HepG2 (cell line): ENCODE measurements around the gene MRPL58. TPM values are rescaled to one million over a fixed set of nuclear protein-coding genes. Genes with fewer than 3 reads are reported as not detected.

Source experiments
- CREM ChIP-seq, 2 experiments: sonication (generic) in 1 of 2; formaldehyde crosslinking in 1 of 2; IDR thresholded peaks; 2 replicates each; pipeline versions ENCODE4 v1.4.0 to v1.6.1; 2016 to 2020; ENCODE audit warnings: antibody characterized with exemption in 1 of 2, mild to moderate bottlenecking in 1 of 2, missing genetic modification reagents in 1 of 2
- DR1 ChIP-seq: sonication (generic); formaldehyde crosslinking; IDR thresholded peaks from 2 replicates; pipeline ENCODE4 v1.8.0; 2021; ENCODE audit warnings: mild to moderate bottlenecking, missing genetic modification reagents, inconsistent platforms
- NBN ChIP-seq: fragments of 450-650 bp; conservative IDR thresholded peaks from 2 replicates; pipeline ENCODE4 v1.6.1; 2017
- SIX4 ChIP-seq: sonication (generic); formaldehyde crosslinking; IDR thresholded peaks from 2 replicates; pipeline ENCODE4 v1.4.0; 2020; ENCODE audit warnings: missing genetic modification reagents
- SRSF4 ChIP-seq: fragments of 200-400 bp; formaldehyde crosslinking; IDR thresholded peaks from one replicate; pipeline ENCODE4 v1.6.1; 2018; ENCODE audit warnings: mild to moderate bottlenecking, low read depth, low read length, moderate library complexity; ENCODE audit not compliant: poor library complexity, severe bottlenecking
- SRSF9 ChIP-seq: fragments of 200-400 bp; formaldehyde crosslinking; IDR thresholded peaks from 2 replicates; pipeline ENCODE4 v1.6.1; 2018; ENCODE audit warnings: borderline replicate concordance, mild to moderate bottlenecking, low read depth, low read length; ENCODE audit not compliant: insufficient read depth, poor library complexity, severe bottlenecking
- ZBTB1 ChIP-seq: sonication (generic); formaldehyde crosslinking; IDR thresholded peaks from 2 replicates; pipeline ENCODE4 v1.4.0; 2020; ENCODE audit warnings: missing genetic modification reagents, borderline replicate concordance
- ZNF225 ChIP-seq: sonication (generic); formaldehyde crosslinking; IDR thresholded peaks from 2 replicates; pipeline ENCODE4 v1.4.0; 2020; ENCODE audit warnings: mild to moderate bottlenecking, missing genetic modification reagents
- ZNF235 ChIP-seq: sonication (generic); formaldehyde crosslinking; IDR thresholded peaks from 2 replicates; pipeline ENCODE4 v1.8.1; 2023; ENCODE audit warnings: mild to moderate bottlenecking, missing genetic modification reagents, borderline replicate concordance
- ZNF256 ChIP-seq: sonication (generic); formaldehyde crosslinking; conservative IDR thresholded peaks from 2 replicates; pipeline ENCODE4 v1.4.0; 2020; ENCODE audit warnings: missing genetic modification reagents
- ZNF34 ChIP-seq: sonication (generic); formaldehyde crosslinking; IDR thresholded peaks from 2 replicates; pipeline ENCODE4 v1.4.0; 2020; ENCODE audit warnings: mild to moderate bottlenecking, missing genetic modification reagents, borderline replicate concordance
- ZNF546 ChIP-seq: sonication (generic); formaldehyde crosslinking; conservative IDR thresholded peaks from 2 replicates; pipeline ENCODE4 v1.8.1; 2023; ENCODE audit warnings: mild to moderate bottlenecking, missing genetic modification reagents
- ZNF570 ChIP-seq: sonication (generic); formaldehyde crosslinking; IDR thresholded peaks from 2 replicates; pipeline ENCODE4 v1.4.0; 2020; ENCODE audit warnings: mild to moderate bottlenecking, missing genetic modification reagents, borderline replicate concordance
- ZNF572 ChIP-seq: sonication (generic); formaldehyde crosslinking; IDR thresholded peaks from 2 replicates; pipeline ENCODE4 v1.5.1; 2020; ENCODE audit warnings: mild to moderate bottlenecking, missing genetic modification reagents
- ZNF589 ChIP-seq: sonication (generic); formaldehyde crosslinking; conservative IDR thresholded peaks from 2 replicates; pipeline ENCODE4 v1.8.0; 2022; ENCODE audit warnings: mild to moderate bottlenecking, moderate library complexity, missing genetic modification reagents
- ZNF772 ChIP-seq: sonication (generic); formaldehyde crosslinking; IDR thresholded peaks from 2 replicates; pipeline ENCODE4 v1.5.0; 2020; ENCODE audit warnings: mild to moderate bottlenecking, missing genetic modification reagents
- polyA plus RNA-seq, 8 experiments: library from polyadenylated mRNA; depleted of rRNA in 3 of 8; stranded (reverse) in 7 of 8; unstranded in 1 of 8; fragments of >200 nt; fragmentation: Illumina TruSeq in 4 of 8; extraction: Trizol in 4 of 8; gene quantifications; 2 replicates each; pipeline versions ENCODE4 v1.2.1 to v1.2.3, GENCODE V29; 2011 to 2016; ENCODE audit warnings: low read depth in 4 of 8, missing spikeins in 1 of 8, mixed read lengths in 1 of 8; ENCODE audit not compliant: insufficient read depth in 1 of 8
- total RNA-seq, 5 experiments: library from RNA; depleted of rRNA; stranded (reverse); fragments of >200 nt; fragmentation: Illumina TruSeq; extraction: Trizol; gene quantifications; 2 replicates each; pipeline ENCODE4 v1.2.3, GENCODE V29; 2016; ENCODE audit warnings: low read depth in 1 of 5
- TF ChIP-seq, protein P1 (sequence below): sonication (generic); formaldehyde crosslinking; IDR thresholded peaks from 2 replicates; pipeline ENCODE4 v1.5.0; 2020; ENCODE audit warnings: mild to moderate bottlenecking, missing genetic modification reagents
- TF ChIP-seq, protein P2 (sequence below): sonication (generic); formaldehyde crosslinking; IDR thresholded peaks from 2 replicates; pipeline ENCODE4 v1.5.1; 2020; ENCODE audit warnings: missing genetic modification reagents, mild to moderate bottlenecking, borderline replicate concordance
- TF ChIP-seq, protein P3 (sequence below), 2 experiments: IDR thresholded peaks; 2 replicates each; pipeline ENCODE4 v1.6.1; 2011 to 2012; ENCODE audit warnings: low read length in 2 of 2, borderline replicate concordance in 1 of 2, low read depth in 1 of 2, mild to moderate bottlenecking in 1 of 2, moderate library complexity in 1 of 2
- TF ChIP-seq, protein P4 (sequence below): sonication (generic); formaldehyde crosslinking; IDR thresholded peaks from 2 replicates; pipeline ENCODE4 v1.5.1; 2020; ENCODE audit warnings: missing genetic modification reagents, mild to moderate bottlenecking, borderline replicate concordance

Gene MRPL58
- total and polyA plus RNA-seq, 2 of the 13 experiments (the other 11 are each of a cell fraction or from before 2014, with no cell fraction given) = 44.9 to 68.9 TPM

DNA sequence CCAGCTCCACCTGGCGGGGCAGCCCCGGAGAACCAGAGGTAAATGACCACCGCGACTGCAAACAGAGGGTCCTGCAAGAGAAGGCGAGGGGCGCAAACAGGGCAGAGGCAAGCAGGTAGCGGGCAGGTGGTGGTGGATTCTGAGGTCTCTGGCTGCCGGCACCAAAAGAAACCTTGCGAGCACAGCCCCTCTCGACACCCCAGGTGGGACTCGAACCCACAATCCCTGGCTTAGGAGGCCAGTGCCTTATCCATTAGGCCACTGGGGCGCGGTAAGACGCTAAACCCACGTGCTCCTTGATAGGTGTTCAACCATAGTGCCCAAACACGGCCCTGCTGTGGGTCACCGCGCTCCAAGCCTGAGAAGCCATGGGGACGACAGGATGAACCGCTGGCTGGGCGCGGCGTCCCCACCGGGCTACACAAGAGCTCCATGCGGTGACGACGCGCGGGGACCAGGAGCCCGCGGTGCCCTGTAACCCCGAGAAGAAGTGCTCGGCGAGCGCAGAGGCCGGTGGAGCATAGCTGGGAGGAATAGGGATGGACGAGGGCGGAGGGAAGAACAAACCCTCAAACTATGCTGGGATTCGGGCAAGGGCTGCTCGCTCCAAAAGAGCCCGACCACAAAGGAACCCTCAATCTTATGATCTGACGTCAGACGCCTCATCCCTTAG, 21.9 kb downstream of the MRPL58 start (continued):
- TF ChIP-seq ZNF235 (peak; percentile 13), ZNF772 (peak; percentile 66; the same call in 1 of the 2 replicates), ZNF225 (CRISPR knock-in tag) (peak; percentile 86; the same call in 1 of the 2 replicates), ZBTB1 (CRISPR knock-in tag) (no peak), ZNF256 (CRISPR knock-in tag) (peak; percentile 93), NBN (no peak), ZNF572 (CRISPR knock-in tag) (0 out of 2 replicates have a peak, but pooled peaks have one; percentile 7), CREM (IDR thresholded peaks at IDR 0.05) (no peak), CREM (CRISPR knock-in tag; IDR thresholded peaks at IDR 0.05) (no peak), ZNF34 (CRISPR knock-in tag) (peak; percentile 12; the same call in 1 of the 2 replicates), ZNF589 (CRISPR knock-in tag) (no peak), SRSF9 (no peak), ZNF546 (peak; percentile 26; the same call in 1 of the 2 replicates), SRSF4 (no peak), DR1 (peak; percentile 85), SIX4 (CRISPR knock-in tag) (0 out of 2 replicates have a peak, but pooled peaks have one; percentile 35), ZNF570 (CRISPR knock-in tag) (no peak)
- TF ChIP-seq, protein P1, sequence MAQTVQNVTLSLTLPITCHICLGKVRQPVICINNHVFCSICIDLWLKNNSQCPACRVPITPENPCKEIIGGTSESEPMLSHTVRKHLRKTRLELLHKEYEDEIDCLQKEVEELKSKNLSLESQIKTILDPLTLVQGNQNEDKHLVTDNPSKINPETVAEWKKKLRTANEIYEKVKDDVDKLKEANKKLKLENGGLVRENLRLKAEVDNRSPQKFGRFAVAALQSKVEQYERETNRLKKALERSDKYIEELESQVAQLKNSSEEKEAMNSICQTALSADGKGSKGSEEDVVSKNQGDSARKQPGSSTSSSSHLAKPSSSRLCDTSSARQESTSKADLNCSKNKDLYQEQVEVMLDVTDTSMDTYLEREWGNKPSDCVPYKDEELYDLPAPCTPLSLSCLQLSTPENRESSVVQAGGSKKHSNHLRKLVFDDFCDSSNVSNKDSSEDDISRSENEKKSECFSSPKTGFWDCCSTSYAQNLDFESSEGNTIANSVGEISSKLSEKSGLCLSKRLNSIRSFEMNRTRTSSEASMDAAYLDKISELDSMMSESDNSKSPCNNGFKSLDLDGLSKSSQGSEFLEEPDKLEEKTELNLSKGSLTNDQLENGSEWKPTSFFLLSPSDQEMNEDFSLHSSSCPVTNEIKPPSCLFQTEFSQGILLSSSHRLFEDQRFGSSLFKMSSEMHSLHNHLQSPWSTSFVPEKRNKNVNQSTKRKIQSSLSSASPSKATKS (CRISPR knock-in tag) = peak; percentile 92; the same call in 1 of the 2 replicates
- TF ChIP-seq, protein P2, sequence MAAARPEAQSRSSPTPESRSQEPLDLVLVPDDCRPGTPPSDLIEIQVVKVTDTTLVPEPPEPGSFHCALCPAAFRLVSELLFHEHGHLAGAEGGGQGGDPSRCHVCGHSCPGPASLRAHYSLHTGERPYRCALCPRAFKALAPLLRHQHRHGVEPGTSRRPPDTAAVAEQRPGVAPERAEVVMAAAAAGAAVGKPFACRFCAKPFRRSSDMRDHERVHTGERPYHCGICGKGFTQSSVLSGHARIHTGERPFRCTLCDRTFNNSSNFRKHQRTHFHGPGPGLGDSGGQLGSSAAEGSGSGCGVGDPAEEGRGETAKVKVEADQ (CRISPR knock-in tag) = peak; percentile 75
- TF ChIP-seq, protein P3, sequence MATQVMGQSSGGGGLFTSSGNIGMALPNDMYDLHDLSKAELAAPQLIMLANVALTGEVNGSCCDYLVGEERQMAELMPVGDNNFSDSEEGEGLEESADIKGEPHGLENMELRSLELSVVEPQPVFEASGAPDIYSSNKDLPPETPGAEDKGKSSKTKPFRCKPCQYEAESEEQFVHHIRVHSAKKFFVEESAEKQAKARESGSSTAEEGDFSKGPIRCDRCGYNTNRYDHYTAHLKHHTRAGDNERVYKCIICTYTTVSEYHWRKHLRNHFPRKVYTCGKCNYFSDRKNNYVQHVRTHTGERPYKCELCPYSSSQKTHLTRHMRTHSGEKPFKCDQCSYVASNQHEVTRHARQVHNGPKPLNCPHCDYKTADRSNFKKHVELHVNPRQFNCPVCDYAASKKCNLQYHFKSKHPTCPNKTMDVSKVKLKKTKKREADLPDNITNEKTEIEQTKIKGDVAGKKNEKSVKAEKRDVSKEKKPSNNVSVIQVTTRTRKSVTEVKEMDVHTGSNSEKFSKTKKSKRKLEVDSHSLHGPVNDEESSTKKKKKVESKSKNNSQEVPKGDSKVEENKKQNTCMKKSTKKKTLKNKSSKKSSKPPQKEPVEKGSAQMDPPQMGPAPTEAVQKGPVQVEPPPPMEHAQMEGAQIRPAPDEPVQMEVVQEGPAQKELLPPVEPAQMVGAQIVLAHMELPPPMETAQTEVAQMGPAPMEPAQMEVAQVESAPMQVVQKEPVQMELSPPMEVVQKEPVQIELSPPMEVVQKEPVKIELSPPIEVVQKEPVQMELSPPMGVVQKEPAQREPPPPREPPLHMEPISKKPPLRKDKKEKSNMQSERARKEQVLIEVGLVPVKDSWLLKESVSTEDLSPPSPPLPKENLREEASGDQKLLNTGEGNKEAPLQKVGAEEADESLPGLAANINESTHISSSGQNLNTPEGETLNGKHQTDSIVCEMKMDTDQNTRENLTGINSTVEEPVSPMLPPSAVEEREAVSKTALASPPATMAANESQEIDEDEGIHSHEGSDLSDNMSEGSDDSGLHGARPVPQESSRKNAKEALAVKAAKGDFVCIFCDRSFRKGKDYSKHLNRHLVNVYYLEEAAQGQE (IDR thresholded peaks at IDR 0.05; ENCODE audit: borderline replicate concordance in 1 of 2, low read depth in 1 of 2, low read length in 2 of 2) = no peak
- TF ChIP-seq, protein P4, sequence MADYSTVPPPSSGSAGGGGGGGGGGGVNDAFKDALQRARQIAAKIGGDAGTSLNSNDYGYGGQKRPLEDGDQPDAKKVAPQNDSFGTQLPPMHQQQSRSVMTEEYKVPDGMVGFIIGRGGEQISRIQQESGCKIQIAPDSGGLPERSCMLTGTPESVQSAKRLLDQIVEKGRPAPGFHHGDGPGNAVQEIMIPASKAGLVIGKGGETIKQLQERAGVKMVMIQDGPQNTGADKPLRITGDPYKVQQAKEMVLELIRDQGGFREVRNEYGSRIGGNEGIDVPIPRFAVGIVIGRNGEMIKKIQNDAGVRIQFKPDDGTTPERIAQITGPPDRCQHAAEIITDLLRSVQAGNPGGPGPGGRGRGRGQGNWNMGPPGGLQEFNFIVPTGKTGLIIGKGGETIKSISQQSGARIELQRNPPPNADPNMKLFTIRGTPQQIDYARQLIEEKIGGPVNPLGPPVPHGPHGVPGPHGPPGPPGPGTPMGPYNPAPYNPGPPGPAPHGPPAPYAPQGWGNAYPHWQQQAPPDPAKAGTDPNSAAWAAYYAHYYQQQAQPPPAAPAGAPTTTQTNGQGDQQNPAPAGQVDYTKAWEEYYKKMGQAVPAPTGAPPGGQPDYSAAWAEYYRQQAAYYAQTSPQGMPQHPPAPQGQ = peak; percentile 23; the same call in 1 of the 2 replicates
